SKM-1 treated with dmso at 0.1 percent for 144 hours (cell line): ENCODE results near the gene GTPBP6.
"Not testable (repeated sequence)": the region's sequence is repeated elsewhere in the genome, so short reads cannot be mapped to it uniquely, and the experiment has no call there.

Experiments used
- DNase-seq: peaks from one replicate; lab custom pipeline; 2025; ENCODE audit not compliant: unreplicated experiment; lab: John Stamatoyannopoulos, UW

The GTPBP6 gene

DNA sequence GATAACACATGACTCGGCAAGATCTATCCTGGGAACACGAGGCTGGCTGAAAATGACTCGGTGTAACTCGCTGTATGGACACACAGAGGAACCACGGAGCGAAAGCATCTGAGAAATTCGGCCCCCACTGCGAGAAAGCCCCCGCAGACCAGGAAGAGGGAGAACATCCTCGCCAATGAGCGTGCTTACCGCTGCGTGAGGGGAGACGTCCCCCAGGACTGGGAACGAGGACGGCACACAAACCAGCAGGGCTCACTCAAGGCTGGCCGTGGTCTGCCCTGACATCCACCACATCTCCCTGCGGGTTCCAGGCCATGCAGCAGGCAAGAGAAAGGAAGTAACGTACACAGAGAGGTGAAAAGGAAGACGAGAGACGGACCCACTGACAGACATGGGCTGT, 17.6 kb upstream of the GTPBP6 start:
- DNase-seq: no peak

DNA sequence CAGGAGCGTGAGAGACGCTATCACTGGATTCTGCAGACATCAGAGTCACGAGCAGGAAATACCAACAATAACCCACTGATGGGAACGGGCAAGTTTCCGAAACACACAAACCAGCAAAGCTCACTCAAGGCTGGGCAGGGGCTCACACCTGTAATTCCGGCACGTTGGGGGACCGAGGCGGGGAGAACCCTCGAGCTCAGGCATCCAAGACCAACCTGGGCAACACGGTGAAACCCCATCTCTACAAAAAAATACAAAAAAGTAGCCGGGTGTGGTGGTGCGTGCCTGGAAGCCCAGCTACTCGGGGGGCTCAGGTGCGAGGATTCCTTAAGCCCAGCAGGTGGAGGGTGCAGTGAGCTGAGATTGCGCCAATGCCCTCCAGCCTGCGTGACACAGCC, 17.2 kb upstream of the GTPBP6 start:
- no peak for DNase-seq

DNA sequence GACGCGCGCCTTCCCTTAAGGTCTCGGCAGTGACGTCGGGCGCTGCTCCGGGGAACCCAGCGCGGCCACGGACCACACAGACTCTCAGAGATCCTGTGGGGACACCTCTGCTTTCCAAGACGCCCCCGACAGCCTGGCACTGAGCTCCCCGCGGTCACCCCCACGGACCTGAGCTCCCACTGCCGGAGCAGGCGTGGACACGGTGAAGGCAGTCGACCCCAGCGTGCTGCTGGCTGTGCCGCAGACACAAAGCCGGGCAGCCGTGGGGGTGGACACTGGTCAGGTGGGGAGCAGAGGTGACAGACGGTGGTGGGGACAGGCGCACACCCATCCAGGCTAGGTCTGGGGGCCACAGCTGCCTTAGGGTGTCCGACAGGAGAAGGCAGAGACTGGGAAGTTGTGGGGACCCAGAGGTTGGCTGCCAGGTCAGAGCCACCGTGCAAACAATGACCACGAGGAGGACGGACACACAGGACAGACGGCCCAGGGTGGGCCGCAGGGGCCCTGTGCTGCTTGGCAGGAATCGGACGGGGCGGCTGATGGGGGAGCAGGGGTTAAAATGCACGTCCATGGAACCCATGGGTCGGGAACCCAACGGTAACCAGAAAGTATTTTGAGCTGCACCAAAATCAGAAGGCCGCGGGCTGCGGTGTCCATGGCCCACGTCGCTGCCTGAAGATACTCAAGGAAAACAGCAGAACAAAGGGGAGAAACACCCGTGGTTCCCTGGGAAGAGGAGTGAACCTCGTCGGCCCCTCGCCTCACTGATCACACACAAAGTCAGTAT, 16.6 kb upstream of the GTPBP6 start:
- DNase-seq: no peak

DNA sequence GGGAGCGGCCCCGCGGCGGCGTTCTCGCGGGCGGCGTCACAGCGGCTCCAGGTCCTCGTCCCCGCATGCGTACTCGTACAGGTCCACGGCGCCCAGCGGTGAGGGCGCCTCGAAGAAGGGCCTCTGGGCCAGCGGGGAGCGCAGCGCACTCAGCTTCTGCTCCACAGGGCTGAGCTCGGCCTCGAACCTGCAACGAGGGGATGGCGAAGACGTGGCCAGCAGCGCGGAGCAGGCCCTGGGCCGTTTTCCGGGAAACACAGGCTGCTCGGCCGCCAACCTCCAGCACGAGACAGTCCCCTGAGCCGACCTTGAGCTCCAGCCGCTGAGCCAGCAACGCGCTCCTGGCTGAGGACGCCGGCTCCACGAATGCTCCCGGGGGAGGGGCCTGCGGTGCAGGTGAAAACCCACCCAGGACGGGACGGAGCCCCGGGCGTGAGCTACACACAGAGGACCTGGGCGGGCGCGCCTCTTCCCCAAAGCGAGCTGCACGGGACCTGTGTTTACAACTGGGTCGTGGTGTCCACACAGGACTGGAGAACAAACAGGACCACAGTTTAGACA, 15.8 kb upstream of the GTPBP6 start:
- no peak for DNase-seq

DNA sequence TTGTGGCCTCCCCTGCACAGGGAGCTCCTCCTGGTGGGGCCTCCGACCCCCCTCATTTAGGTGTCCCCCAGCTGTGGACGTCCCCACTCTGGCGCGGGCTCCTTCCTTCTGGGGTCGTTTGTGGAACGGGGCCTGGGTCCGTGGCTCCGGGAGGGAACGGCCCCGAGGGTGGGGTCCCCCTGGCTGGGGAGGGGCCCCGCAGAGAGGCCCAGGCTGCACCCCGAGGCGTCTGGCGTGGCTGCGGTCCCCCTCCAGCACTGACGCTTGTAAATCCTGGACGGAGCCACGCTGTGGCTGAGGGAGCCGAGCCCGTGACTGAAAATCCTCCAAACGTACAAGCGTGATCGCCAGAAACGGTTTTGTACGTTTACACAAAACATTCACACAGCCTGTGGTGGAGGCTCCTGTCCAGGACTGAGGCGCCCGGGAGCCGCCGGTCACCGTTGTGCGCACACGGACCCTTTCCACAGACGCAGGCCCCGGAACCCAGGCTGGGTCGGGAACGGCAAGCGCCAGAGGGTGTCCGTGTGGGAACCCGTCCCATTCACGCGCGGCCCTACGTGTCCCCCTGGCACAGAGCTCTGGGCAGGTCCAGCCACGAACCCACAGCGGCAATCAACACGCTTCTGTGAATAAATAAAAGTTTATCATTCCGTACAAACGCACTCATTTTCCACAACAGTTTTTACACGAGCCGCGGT, 15.2 kb upstream of the GTPBP6 start:
- no peak for DNase-seq

DNA sequence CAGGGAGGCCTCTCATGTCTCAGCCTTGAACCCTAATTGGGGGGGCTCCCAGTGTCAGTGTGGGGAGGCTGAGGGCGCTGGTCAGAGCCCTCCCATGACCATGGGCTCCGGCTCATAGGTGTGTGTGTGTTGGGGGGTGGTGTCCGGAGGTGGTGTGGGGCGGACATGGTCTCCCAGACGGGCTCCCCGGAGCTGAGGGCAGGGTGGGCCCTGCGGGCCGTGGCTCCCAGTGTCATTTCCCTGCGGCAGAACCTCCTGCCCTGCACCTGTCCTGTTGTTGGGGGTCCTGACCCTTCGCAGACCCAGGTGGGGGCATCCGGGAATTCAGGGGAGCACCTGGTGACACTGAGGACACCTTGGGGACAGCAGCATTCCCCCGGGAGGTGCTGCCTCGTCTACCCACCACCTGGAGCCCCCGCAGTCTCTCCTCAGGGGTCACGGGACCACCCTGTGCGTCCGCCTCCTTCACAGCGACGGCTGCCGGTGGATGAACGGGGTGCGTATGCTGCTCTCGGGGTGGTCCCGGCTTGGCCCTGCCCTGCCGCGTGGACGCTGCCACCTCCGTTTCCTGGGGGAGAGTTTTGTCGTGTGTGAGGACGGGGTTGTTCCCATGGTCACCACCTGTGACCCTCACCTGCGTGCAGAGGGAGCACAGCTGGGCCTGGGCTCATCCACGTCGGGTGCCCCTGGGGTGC, 14.5 kb upstream of the GTPBP6 start:
- DNase-seq: no peak

- no peak for DNase-seq
Observed at GRCh38 chrX:332496-332860, 13.9 kb upstream of the GTPBP6 start.

DNA sequence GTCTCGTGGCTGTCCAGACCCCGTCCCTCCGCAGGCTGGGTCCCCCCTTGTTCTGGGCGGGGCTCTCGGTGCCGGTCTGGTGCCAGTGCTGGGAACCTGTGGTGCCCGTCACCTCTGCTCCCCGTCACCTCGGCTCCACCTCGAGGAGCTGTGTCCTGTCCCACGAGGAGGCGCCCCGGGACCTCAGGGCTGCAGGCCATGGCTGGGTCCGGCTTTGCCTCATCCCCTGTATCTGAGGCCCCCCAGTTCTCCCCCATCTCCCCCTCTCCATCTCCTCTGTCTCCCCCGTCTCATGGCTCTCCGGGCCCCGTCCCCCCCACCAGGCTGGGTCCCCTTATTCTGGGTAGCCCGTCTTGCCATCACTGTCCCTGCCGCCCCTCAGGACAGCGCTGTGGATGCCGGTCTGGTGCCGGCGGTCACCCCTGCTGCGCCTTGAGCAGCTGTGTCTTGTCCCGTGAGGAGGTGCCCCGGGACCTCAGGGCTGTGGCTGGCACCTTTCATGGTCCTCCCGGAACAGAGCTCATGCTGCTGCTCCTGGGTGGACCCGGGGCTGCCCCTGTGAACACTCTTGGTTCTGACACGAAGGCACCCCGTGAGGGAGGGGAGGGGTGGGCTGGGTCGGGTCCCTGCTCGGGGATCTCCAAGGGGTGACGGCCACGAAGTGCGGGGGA, 13.4 kb upstream of the GTPBP6 start:
- no peak for DNase-seq

DNA sequence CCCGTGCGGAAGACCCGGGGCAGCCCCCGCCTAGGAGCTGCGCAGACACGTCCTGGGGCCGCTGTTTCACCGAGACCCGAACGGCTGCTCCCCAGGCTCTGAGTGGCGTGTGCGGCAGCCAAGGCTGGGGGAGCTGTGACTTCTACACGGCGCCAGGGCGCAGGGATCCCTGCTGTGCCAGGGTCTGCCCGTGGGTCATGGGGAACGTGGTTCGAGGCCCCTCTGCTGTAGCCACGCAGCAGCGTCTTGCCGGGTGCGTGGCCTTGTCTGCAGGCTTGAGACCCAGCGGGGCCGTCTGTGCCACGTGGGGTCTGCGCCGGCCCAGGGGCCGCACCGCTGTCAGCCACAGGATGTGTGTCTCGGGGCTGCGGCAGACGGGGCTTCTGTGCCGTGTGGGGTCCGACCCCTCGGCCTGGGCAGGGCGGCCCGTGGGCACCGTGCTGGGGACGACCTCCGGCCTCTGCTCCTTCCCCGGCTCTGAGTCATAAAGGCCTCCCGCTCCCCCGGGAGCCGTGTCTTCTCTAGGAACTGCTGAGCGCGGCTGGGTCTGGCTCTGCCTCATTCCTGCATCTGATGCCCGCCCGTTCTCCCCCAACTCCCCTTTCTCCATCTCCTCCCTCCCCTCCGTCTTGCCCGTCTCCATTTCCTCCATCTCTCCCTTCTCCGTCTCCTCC, 12.7 kb upstream of the GTPBP6 start:
- DNase-seq: no peak

- DNase-seq: no peak
Observed at GRCh38 chrX:330726-331150, 12.1 kb upstream of the GTPBP6 start.

DNA sequence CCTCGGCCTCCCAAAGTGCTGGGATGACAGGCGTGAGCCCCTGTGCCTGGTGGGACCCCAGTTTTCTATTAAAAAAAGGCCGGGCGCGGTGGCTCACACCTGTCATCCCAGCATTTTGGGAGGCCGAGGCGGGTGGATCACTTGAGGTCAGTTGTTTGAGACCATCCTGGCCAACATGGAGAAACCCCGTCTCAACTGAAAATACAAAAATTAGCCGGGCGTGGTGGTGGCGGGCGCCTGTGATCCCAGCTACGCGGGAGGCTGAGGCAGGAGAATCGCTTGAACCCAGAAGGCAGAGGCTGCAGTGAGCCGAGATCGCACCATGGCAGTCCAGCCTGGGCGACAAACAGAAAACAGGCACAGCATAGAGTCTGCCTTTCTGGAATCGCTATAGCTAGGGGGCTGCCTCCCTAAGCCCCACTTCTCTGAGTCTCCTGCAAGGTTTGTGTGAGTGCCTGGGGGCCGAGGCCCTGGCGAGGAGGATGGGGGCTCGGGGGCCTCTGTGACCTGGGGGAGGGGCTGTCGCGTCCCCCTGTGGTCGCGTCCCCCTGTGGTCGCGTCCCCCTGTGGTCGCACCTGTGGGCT, 11.6 kb upstream of the GTPBP6 start:
- not testable (repeated sequence) for DNase-seq

GRCh38 chrX:329291-329910, 10.8 kb upstream of the GTPBP6 start:
- no peak for DNase-seq

DNA sequence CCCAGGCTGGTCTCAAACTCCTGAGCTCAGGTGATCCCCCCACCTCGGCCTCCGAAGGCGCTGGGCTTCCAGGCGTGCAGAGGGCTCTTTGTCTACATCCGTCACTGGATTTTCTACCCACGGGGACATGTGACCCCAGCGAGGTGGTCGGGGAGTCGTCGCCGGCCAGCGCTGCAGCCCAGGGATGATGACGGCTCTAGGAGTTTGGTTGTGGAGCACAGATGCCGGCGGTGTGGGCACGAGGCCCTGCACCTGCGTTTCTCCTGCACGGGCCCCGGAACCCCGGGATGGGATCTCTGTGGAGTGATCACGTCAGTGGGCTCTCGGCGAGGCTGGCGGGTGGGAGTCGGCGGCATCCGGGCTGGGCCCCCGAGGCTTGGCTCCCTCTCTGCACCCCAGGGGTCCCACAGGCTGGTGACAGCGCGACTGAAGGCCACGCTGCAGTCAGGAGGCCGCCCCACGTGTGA, 9.1 kb upstream of the GTPBP6 start:
- DNase-seq: no peak

DNA sequence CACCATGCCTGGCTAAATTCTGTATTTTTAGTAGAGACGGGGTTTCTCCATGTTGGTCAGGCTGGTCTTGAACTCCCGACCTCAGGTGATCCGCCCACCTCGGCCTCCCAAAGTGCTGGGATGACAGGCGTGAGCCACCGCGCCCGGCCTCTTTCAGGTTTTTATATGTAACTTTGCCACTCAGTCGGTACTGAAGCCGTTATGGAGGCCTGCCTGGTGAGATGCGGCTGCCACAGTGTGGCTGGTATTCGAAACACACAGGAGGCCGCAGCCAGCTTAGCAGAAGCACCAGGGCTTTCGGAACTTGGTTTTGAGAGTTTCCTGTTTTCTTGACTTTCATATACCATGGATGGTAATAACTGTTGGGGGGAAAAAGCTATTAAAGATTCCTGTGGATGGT, 6.1 kb upstream of the GTPBP6 start:
- DNase-seq: not testable (repeated sequence)

DNA sequence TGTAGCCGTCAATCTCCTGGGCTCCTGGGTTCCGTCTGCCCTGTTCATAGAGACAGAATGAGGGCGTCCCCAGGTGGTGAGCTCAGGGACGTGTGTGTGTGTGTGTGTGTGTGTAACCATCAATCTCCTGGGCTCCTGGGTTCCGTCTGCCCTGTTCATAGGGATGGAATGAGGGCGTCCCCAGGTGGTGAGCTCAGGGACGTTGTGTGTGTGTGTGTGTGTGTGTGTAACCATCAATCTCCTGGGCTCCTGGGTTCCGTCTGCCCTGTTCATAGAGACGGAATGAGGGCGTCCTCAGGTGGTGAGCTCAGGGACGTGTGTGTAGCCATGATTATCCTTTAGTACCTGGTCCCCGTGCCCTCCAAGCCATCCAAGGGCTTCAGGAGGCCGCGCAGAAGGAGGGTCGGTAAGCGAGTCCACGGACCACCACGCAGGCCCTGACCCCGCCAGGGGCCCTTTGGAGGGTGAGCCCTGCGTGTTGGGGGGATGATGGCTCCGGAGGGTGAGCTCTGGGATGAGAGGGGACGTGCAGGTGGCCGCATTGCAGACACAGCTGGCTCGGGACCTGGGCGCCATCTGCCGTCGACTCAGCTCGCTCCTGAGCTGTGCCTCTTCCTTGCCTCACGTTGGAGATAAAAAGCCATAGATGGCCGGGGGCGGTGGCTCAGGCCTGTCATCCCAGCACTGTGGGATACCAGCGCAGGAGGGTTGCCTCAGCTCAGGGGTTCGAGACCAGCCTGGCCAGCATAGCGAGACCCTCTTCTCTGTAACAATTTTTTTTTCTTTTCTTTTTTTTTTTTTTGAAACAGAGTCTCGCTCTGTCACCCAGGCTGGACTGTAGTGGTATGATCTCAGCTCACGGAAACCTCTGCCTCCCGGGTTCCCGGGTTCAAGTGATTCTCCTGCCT, 5.4 kb upstream of the GTPBP6 start:
- DNase-seq: no peak

DNA sequence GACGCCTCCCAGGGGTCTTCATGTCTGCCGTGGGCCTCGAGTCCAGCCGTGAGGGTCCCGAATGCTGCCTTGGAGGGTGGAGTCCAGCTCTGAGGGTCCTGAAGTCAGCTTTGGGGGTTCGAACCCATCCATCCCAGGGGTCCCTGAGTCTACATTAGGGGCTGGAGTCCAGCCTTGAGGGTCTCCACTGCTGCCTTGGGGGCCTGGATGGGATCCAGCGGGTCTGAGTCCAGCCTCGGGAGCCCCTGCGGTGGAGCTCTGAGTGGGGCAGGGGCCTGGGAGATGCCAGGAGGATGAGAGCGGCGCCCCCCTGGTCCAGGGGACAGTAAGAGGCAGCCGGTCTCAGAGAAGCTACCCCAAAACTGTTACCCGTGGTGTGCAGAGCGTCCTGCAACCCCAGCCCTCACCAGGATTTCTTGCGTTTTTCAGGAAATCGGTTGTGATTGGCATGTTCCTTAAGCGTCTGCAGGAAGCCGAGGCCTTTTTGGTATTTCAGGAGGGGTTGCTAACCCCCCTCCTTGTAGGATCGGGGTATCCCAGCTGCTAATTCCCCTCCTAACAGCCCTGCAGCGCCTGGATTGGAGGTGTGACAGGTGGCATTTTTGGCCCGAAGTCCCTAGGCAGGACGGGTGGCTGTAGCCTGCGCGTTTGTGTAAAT, 1.7 kb upstream of the GTPBP6 start:
- DNase-seq: no peak

GRCh38 chrX:319579-320125, 1.1 kb upstream of the GTPBP6 start:
- no peak for DNase-seq
